Natural killer cell (primary cell): ENCODE measurements around the gene DHFR. TPM values are rescaled to one million over a fixed set of nuclear protein-coding genes. Genes with fewer than 3 reads are reported as not detected.

Source experiments
- ATAC-seq, 3 donors: fragments of 150-1000 bp in 2 of 3; fragments of 200-7000 bp in 1 of 3; cut with Tn5 transposase; 1 replicate in 1 of 3; 2 replicates in 2 of 3; pipeline ENCODE4 v1.10.0; 2021; ENCODE audit warnings: mild to moderate bottlenecking in 2 of 3, moderate library complexity in 2 of 3
- DNase-seq, 2 donors: peaks; one replicate each; pipeline versions ENCODE4 v3.0.0 to v3.0.0-alpha.2; 2013 to 2021; ENCODE audit warnings: mixed read lengths in 1 of 2
- H3K27ac ChIP-seq: one replicate; pipeline ENCODE4 v1.5.1; 2013; ENCODE audit warnings: mild to moderate bottlenecking, low read length
- H3K27me3 ChIP-seq: one replicate; pipeline ENCODE4 v1.6.1; 2013; ENCODE audit warnings: low read length; ENCODE audit not compliant: control insufficient read depth, insufficient read depth
- H3K36me3 ChIP-seq: one replicate; pipeline ENCODE4 v1.6.1; 2013; ENCODE audit warnings: low read length; ENCODE audit not compliant: control insufficient read depth, insufficient read depth
- H3K4me1 ChIP-seq: one replicate; pipeline ENCODE4 v1.6.1; 2013; ENCODE audit warnings: low read length; ENCODE audit not compliant: control insufficient read depth, insufficient read depth
- H3K4me3 ChIP-seq: one replicate; pipeline ENCODE4 v1.5.1; 2013; ENCODE audit warnings: low read length
- H3K9me3 ChIP-seq: one replicate; pipeline ENCODE4 v1.6.1; 2013; ENCODE audit warnings: low read length; ENCODE audit not compliant: control insufficient read depth, insufficient read depth
- H3K27ac Mint-ChIP-seq, 2 donors: one replicate each; pipeline ENCODE4 v1.8.0; 2022; ENCODE audit warnings: mild to moderate bottlenecking in 2 of 2, mixed read lengths in 2 of 2, moderate library complexity in 1 of 2
- H3K27me3 Mint-ChIP-seq, 2 donors: one replicate each; pipeline ENCODE4 v1.8.0; 2022; ENCODE audit warnings: low read depth in 2 of 2, mixed read lengths in 2 of 2
- H3K36me3 Mint-ChIP-seq: one replicate; pipeline ENCODE4 v1.8.0; 2022; ENCODE audit warnings: mixed read lengths
- H3K4me1 Mint-ChIP-seq, 2 donors: one replicate each; pipeline ENCODE4 v1.8.0; 2022; ENCODE audit warnings: mixed read lengths in 2 of 2
- H3K4me3 Mint-ChIP-seq: one replicate; pipeline ENCODE4 v1.8.0; 2022; ENCODE audit warnings: mild to moderate bottlenecking, moderate library complexity, mixed read lengths
- H3K9me3 Mint-ChIP-seq, 2 donors: one replicate each; pipeline ENCODE4 v1.8.0; 2022; ENCODE audit warnings: mixed read lengths in 2 of 2
- WGBS: methylation state at CpG from one replicate; pipeline ENCODE4 v1.1.7; 2013; ENCODE audit warnings: missing lambda C conversion rate; ENCODE audit not compliant: insufficient coverage; 5-methylcytosine and 5-hydroxymethylcytosine counted together
- intact Hi-C: fragments of 100-400 bp; cut with micrococcal nuclease; formaldehyde crosslinking; loops from one replicate; pipeline ENCODE4 v1.14.2; 2022
- total RNA-seq, 4 donors: library from RNA; stranded (reverse); fragments of 120-200 nt in 1 of 4; gene quantifications; one replicate each; pipeline versions ENCODE4 v1.2.3 to v1.2.4, GENCODE V29; 2013 to 2022
- TF ChIP-seq, protein P1 (sequence below): fragments of 200-600 bp; IDR thresholded peaks from one replicate; pipeline ENCODE4 v1.8.0; 2022; ENCODE audit warnings: antibody characterized with exemption

DHFR gene
- total RNA-seq, 3 donors from 2014 or later (not counting 1 experiment from before 2014, with no cell fraction given): 8.8 to 14.3 (median 12.0) TPM

DNA sequence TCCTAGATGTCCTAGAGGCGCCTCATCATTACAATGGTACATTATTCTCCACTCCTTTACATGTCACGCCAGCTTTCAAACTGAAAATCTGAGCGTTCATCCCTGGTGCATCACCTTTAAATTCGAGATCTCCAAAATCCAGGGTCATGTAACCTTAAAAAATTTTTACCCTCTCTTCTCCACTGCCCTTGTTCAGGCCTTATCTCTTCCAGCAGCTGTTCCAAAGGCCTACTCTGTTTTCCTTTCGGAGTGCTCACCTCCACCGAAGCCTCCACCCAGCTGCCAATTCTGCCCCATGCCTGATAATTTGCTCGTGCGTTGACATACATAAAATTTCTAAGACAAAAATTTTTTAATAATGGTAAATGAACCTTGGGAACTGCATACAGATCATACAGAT, 1.3 kb downstream of the DHFR start:
- Mint-ChIP-seq H3K27ac (peak overlapping the region; percentile 68 to 90), H3K27me3 (no peaks in the 10 kb centered on the region), H3K36me3 (no peaks in the 10 kb centered on the region), H3K4me1 (peaks cover 28 to 29% of the 10 kb centered on the region in 2 donors), H3K4me3 (peak overlapping the region; percentile 84), H3K9me3 (no peaks in the 10 kb centered on the region)
- no peak overlapping the region for H3K27ac ChIP-seq
- TF ChIP-seq, protein P1, sequence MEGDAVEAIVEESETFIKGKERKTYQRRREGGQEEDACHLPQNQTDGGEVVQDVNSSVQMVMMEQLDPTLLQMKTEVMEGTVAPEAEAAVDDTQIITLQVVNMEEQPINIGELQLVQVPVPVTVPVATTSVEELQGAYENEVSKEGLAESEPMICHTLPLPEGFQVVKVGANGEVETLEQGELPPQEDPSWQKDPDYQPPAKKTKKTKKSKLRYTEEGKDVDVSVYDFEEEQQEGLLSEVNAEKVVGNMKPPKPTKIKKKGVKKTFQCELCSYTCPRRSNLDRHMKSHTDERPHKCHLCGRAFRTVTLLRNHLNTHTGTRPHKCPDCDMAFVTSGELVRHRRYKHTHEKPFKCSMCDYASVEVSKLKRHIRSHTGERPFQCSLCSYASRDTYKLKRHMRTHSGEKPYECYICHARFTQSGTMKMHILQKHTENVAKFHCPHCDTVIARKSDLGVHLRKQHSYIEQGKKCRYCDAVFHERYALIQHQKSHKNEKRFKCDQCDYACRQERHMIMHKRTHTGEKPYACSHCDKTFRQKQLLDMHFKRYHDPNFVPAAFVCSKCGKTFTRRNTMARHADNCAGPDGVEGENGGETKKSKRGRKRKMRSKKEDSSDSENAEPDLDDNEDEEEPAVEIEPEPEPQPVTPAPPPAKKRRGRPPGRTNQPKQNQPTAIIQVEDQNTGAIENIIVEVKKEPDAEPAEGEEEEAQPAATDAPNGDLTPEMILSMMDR: no peak
- peaks cover 9% of the 10 kb centered on the region for H3K36me3 ChIP-seq
- DNase-seq (no peak), ATAC-seq (no peak)
- 57% methylated on average over 8 of the region's 8 CpGs for WGBS
- peaks cover 16% of the 10 kb centered on the region for H3K4me1 ChIP-seq
- H3K4me3 ChIP-seq: peak overlapping the region; percentile 68
- H3K27me3 ChIP-seq: no peaks in the 10 kb centered on the region
- no peaks in the 10 kb centered on the region for H3K9me3 ChIP-seq
- intact Hi-C loops: no loop called here

DNA sequence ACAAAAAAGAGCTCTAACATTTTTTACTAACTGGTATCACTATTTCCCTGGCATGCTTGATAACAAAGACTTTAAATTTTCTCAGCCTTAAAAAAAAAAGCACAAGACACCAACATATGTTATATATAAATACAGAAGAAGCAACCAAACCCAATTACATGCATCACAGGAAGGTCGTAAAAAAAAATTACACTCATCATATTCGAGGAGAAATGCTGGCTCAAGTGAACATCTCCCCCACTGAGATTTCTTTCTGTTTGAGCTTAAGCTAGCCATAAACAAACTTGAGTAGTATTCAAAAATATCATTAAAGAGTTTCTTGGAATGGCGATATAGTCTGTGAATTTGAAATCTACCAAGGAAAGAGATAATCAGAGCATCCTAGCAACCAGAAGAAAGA, 7.9 kb downstream of the DHFR start:
- peaks cover 20% of the 10 kb centered on the region for H3K36me3 ChIP-seq
- intact Hi-C loops: no loop called here
- Mint-ChIP-seq H3K27ac (no peak overlapping the region), H3K36me3 (peaks cover 6% of the 10 kb centered on the region), H3K4me3 (no peak overlapping the region), H3K4me1 (no peaks in the 10 kb centered on the region), H3K27me3 (no peaks in the 10 kb centered on the region), H3K9me3 (no peaks in the 10 kb centered on the region)
- DNase-seq: no peak
- 100% methylated on average over 1 of the region's 3 CpGs for WGBS
- no peaks in the 10 kb centered on the region for H3K4me1 ChIP-seq
- no peaks in the 10 kb centered on the region for H3K9me3 ChIP-seq
- H3K4me3 ChIP-seq: no peak overlapping the region
- no peaks in the 10 kb centered on the region for H3K27me3 ChIP-seq
- no peak for ATAC-seq
- TF ChIP-seq, protein P1: no peak
- H3K27ac ChIP-seq: no peak overlapping the region

DNA sequence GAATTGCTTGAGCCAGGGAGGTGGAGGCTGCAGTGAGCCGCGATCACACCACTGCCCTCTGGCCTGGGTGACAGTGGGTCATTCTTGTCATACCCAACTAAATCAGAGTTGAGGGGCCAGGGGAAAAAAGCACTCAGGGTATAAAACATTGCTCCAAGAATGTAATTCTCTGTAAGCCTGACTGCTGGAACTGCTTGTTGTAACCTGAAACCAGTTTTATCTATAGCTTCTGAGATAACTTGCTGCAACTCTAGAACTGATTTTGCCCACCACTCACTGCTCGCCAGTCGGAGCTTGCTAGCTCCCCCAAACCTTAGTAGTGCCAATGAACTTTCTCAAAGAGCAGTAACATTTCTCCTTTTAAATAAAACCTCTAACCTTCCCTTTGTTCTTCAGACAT, 9.9 kb downstream of the DHFR start:
- Mint-ChIP-seq H3K36me3 (peaks cover 11% of the 10 kb centered on the region), H3K4me1 (no peaks in the 10 kb centered on the region), H3K4me3 (no peak overlapping the region), H3K27me3 (no peaks in the 10 kb centered on the region), H3K9me3 (no peaks in the 10 kb centered on the region), H3K27ac (no peak overlapping the region)
- DNase-seq: no peak
- no peaks in the 10 kb centered on the region for H3K27me3 ChIP-seq
- H3K27ac ChIP-seq: no peak overlapping the region
- H3K4me3 ChIP-seq: no peak overlapping the region
- intact Hi-C loops: no loop called here
- ATAC-seq: no peak
- H3K4me1 ChIP-seq: no peaks in the 10 kb centered on the region
- no peaks in the 10 kb centered on the region for H3K9me3 ChIP-seq
- TF ChIP-seq, protein P1: no peak
- H3K36me3 ChIP-seq: peaks cover 26% of the 10 kb centered on the region
- 96% methylated on average over 4 of the region's 4 CpGs for WGBS

DNA sequence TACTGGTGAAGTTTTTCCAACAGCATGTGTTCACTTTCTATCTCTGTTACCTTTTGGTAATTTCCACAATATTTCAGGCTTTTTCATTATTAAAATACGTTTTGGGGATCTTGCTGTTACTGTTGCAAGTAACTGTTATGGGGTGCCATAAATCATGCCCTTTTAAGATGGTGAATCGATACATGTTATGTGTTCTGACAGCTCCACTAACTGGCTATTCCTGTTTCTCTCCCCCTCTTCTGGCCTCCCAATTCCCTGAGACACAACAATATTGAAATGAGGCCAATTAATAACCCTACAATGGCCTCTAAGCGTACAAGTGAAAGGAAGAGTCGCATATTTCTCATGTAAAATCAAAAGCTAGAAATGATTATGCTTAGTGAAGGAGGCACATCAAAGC, 13.4 kb downstream of the DHFR start:
- Histone ChIP-seq H3K4me1 (no peaks in the 10 kb centered on the region), H3K36me3 (peaks cover 25% of the 10 kb centered on the region), H3K27ac (no peak overlapping the region), H3K9me3 (no peaks in the 10 kb centered on the region), H3K27me3 (no peaks in the 10 kb centered on the region), H3K4me3 (no peak overlapping the region)
- no peak overlapping the region for H3K4me3 Mint-ChIP-seq
- no peaks in the 10 kb centered on the region for H3K4me1 Mint-ChIP-seq
- no peak for DNase-seq
- 82% methylated on average over 3 of the region's 4 CpGs for WGBS
- intact Hi-C loops: no loop called here
- H3K27ac Mint-ChIP-seq: no peak overlapping the region
- H3K9me3 Mint-ChIP-seq: no peaks in the 10 kb centered on the region
- no peak for ATAC-seq
- peaks cover 6% of the 10 kb centered on the region for H3K36me3 Mint-ChIP-seq
- no peaks in the 10 kb centered on the region for H3K27me3 Mint-ChIP-seq
- TF ChIP-seq, protein P1: no peak
